T-helper 2 cell treated with Interferon-gamma antibody and Interleukin-4, amounts not matched to agents 5 μg/mL and 100 μg/mL, for 36 hours (primary cell): ENCODE measurements around the gene KANSL1L.

Source experiments
- DNase-seq: peaks from one replicate; pipeline ENCODE4 v3.0.0; 2021; ENCODE audit warnings: low spot score
- H3K27ac Mint-ChIP-seq: one replicate; pipeline ENCODE4 v1.8.0; 2021; ENCODE audit warnings: mild to moderate bottlenecking, mixed read lengths
- H3K27me3 Mint-ChIP-seq: one replicate; pipeline ENCODE4 v1.8.0; 2021; ENCODE audit warnings: low read depth, mixed read lengths
- H3K36me3 Mint-ChIP-seq: one replicate; pipeline ENCODE4 v1.8.0; 2021; ENCODE audit warnings: low read depth, mixed read lengths
- H3K4me1 Mint-ChIP-seq: one replicate; pipeline ENCODE4 v1.8.0; 2021; ENCODE audit warnings: low read depth, mixed read lengths
- H3K4me3 Mint-ChIP-seq: one replicate; pipeline ENCODE4 v1.8.0; 2022; ENCODE audit warnings: mild to moderate bottlenecking, moderate library complexity, mixed read lengths
- H3K9me3 Mint-ChIP-seq: one replicate; pipeline ENCODE4 v1.8.0; 2021; ENCODE audit warnings: mixed read lengths

KANSL1L gene

GRCh38 chr2:209985874-209986273 is 185.3 kb downstream of the KANSL1L start:
- peaks cover 4% of the 10 kb centered on the region for H3K4me1 Mint-ChIP-seq
- no peaks in the 10 kb centered on the region for H3K9me3 Mint-ChIP-seq
- DNase-seq = no peak
- H3K4me3 Mint-ChIP-seq = no peak overlapping the region
- H3K36me3 Mint-ChIP-seq = no peaks in the 10 kb centered on the region
- peaks cover 28% of the 10 kb centered on the region for H3K27me3 Mint-ChIP-seq
- H3K27ac Mint-ChIP-seq = no peak overlapping the region

GRCh38 chr2:209984291-209984690 is 186.9 kb downstream of the KANSL1L start:
- peaks cover 4% of the 10 kb centered on the region for H3K4me1 Mint-ChIP-seq
- H3K4me3 Mint-ChIP-seq = no peak overlapping the region
- H3K27ac Mint-ChIP-seq = no peak overlapping the region
- DNase-seq = no peak
- H3K27me3 Mint-ChIP-seq = peaks cover 30% of the 10 kb centered on the region
- no peaks in the 10 kb centered on the region for H3K36me3 Mint-ChIP-seq
- H3K9me3 Mint-ChIP-seq = no peaks in the 10 kb centered on the region

- Mint-ChIP-seq H3K4me1 (no peaks in the 10 kb centered on the region), H3K4me3 (no peak overlapping the region), H3K27ac (no peak overlapping the region), H3K36me3 (no peaks in the 10 kb centered on the region), H3K27me3 (peaks cover 14% of the 10 kb centered on the region), H3K9me3 (no peaks in the 10 kb centered on the region)
- no peak for DNase-seq
Measured at GRCh38 chr2:209977386-209978239, 193.6 kb downstream of the KANSL1L start.

- Mint-ChIP-seq H3K27me3 (peaks cover 16% of the 10 kb centered on the region), H3K36me3 (no peaks in the 10 kb centered on the region), H3K27ac (no peak overlapping the region), H3K4me3 (no peak overlapping the region), H3K9me3 (no peaks in the 10 kb centered on the region), H3K4me1 (no peaks in the 10 kb centered on the region)
- DNase-seq = no peak
Measured at GRCh38 chr2:209976698-209977385, 194.4 kb downstream of the KANSL1L start.

- no peak overlapping the region for H3K4me3 Mint-ChIP-seq
- H3K9me3 Mint-ChIP-seq = no peaks in the 10 kb centered on the region
- no peaks in the 10 kb centered on the region for H3K36me3 Mint-ChIP-seq
- H3K4me1 Mint-ChIP-seq = no peaks in the 10 kb centered on the region
- DNase-seq = no peak
- H3K27me3 Mint-ChIP-seq = peaks cover 12% of the 10 kb centered on the region
- H3K27ac Mint-ChIP-seq = no peak overlapping the region
Measured at GRCh38 chr2:209974576-209974975, 196.6 kb downstream of the KANSL1L start.

GRCh38 chr2:209973328-209973727 is 197.9 kb downstream of the KANSL1L start:
- DNase-seq = no peak
- Mint-ChIP-seq H3K27ac (no peak overlapping the region), H3K4me1 (no peaks in the 10 kb centered on the region), H3K36me3 (no peaks in the 10 kb centered on the region), H3K27me3 (peaks cover 12% of the 10 kb centered on the region), H3K9me3 (no peaks in the 10 kb centered on the region), H3K4me3 (no peak overlapping the region)
